Hepatocyte (in vitro differentiated cells): ENCODE results near the gene TIMM22. TPM values are rescaled to one million over a fixed set of nuclear protein-coding genes. Genes with fewer than 3 reads are reported as not detected.
A peak's percentile ranks its signal among the peaks of the same experiment; 100 is the strongest.
"Not testable (repeated sequence)": the region's sequence is repeated elsewhere in the genome, so short reads cannot be mapped to it uniquely, and the experiment has no call there.

Experiments
- DNase-seq: peaks from one replicate; pipeline ENCODE4 v3.0.0-alpha.2; 2016; ENCODE audit warnings: low spot score
- H2AFZ ChIP-seq: fragments of 200-600 bp; sonication (generic); 2 replicates; pipeline ENCODE4 v1.6.0; 2016; ENCODE audit warnings: antibody characterized with exemption, mild to moderate bottlenecking
- H3K27ac ChIP-seq: fragments of 200-600 bp; sonication (generic); 2 replicates; pipeline ENCODE4 v1.5.1; 2016; ENCODE audit warnings: mild to moderate bottlenecking
- H3K27me3 ChIP-seq: fragments of 200-600 bp; sonication (generic); 2 replicates; pipeline ENCODE4 v1.6.1; 2016
- H3K36me3 ChIP-seq: fragments of 200-600 bp; sonication (generic); replicated peaks from 2 replicates; pipeline ENCODE4 v1.5.1; 2016; ENCODE audit warnings: low read depth; ENCODE audit not compliant: insufficient read depth
- H3K4me1 ChIP-seq: fragments of 200-600 bp; sonication (generic); 2 replicates; pipeline ENCODE4 v1.5.1; 2016; ENCODE audit warnings: mild to moderate bottlenecking, moderate library complexity; ENCODE audit not compliant: insufficient read depth
- H3K4me2 ChIP-seq: fragments of 200-600 bp; sonication (generic); 2 replicates; pipeline ENCODE4 v1.6.0; 2016
- H3K4me3 ChIP-seq: fragments of 200-600 bp; sonication (generic); 2 replicates; pipeline ENCODE4 v1.5.1; 2016; ENCODE audit warnings: mild to moderate bottlenecking
- H3K79me2 ChIP-seq: fragments of 200-600 bp; sonication (generic); 2 replicates; pipeline ENCODE4 v1.6.0; 2017; ENCODE audit warnings: mild to moderate bottlenecking
- H3K9me2 ChIP-seq: fragments of 200-600 bp; sonication (generic); replicated peaks from 2 replicates; pipeline ENCODE4 v1.6.0; 2017; ENCODE audit warnings: mild to moderate bottlenecking; ENCODE audit not compliant: insufficient read depth
- H3K9me3 ChIP-seq: fragments of 200-600 bp; sonication (generic); 2 replicates; pipeline ENCODE4 v1.5.1; 2016; ENCODE audit warnings: low read depth, mild to moderate bottlenecking
- H4K20me1 ChIP-seq: fragments of 200-600 bp; sonication (generic); 2 replicates; pipeline ENCODE4 v1.6.0; 2016; ENCODE audit warnings: mild to moderate bottlenecking; ENCODE audit not compliant: insufficient read depth, poor library complexity, severe bottlenecking
- EZH2 ChIP-seq: fragments of 200-600 bp; sonication (generic); IDR thresholded peaks from 2 replicates; pipeline ENCODE4 v1.6.1; 2016; ENCODE audit warnings: antibody characterized with exemption, mild to moderate bottlenecking, borderline replicate concordance
- EZH2phosphoT487 ChIP-seq: fragments of 200-600 bp; sonication (generic); IDR thresholded peaks from one replicate; pipeline ENCODE4 v1.6.1; 2018; ENCODE audit warnings: antibody characterized with exemption, mild to moderate bottlenecking, low read depth, moderate library complexity; ENCODE audit not compliant: unreplicated experiment, severe bottlenecking
- WGBS: methylation state at CpG from one replicate; pipeline ENCODE4 v1.1.6; 2016; ENCODE audit warnings: low lambda C conversion rate; ENCODE audit errors: missing lambda C conversion rate; 5-methylcytosine and 5-hydroxymethylcytosine counted together
- polyA plus RNA-seq: library from polyadenylated mRNA; unstranded; fragments of >200 nt; fragmentation: Nextera tagmentation; extraction: Ambion mirVana; gene quantifications from 2 replicates; pipeline ENCODE4 v1.2.1, GENCODE V29; 2016
- total RNA-seq: library from RNA; depleted of rRNA; stranded (reverse); fragments of >200 nt; gene quantifications from 2 replicates; pipeline ENCODE4 v1.2.3, GENCODE V29; 2014
- TF ChIP-seq, protein P1 (sequence below): fragments of 200-600 bp; sonication (generic); IDR thresholded peaks from 2 replicates; pipeline ENCODE4 v1.5.1; 2016; ENCODE audit warnings: antibody characterized with exemption, mild to moderate bottlenecking; ENCODE audit not compliant: poor library complexity

Gene TIMM22
- total and polyA plus RNA-seq, 2 experiments from 2014 or later = 16.7 to 18.4 TPM

- WGBS = 61% methylated on average over 12 of the region's 21 CpGs
- Histone ChIP-seq H3K4me2 (peak overlapping the region; percentile 66), H3K9me2 (no peaks in the 10 kb centered on the region), H4K20me1 (no peaks in the 10 kb centered on the region), H3K79me2 (no peaks in the 10 kb centered on the region), H3K4me1 (peaks cover 28% of the 10 kb centered on the region), H3K9me3 (no peaks in the 10 kb centered on the region), H3K27me3 (no peaks in the 10 kb centered on the region), H2AFZ (no peak overlapping the region), H3K27ac (peak overlapping the region; percentile 40), H3K36me3 (no peaks in the 10 kb centered on the region), H3K4me3 (no peak overlapping the region)
- TF ChIP-seq EZH2 (no peak), EZH2phosphoT487 (no peak)
- TF ChIP-seq, protein P1, sequence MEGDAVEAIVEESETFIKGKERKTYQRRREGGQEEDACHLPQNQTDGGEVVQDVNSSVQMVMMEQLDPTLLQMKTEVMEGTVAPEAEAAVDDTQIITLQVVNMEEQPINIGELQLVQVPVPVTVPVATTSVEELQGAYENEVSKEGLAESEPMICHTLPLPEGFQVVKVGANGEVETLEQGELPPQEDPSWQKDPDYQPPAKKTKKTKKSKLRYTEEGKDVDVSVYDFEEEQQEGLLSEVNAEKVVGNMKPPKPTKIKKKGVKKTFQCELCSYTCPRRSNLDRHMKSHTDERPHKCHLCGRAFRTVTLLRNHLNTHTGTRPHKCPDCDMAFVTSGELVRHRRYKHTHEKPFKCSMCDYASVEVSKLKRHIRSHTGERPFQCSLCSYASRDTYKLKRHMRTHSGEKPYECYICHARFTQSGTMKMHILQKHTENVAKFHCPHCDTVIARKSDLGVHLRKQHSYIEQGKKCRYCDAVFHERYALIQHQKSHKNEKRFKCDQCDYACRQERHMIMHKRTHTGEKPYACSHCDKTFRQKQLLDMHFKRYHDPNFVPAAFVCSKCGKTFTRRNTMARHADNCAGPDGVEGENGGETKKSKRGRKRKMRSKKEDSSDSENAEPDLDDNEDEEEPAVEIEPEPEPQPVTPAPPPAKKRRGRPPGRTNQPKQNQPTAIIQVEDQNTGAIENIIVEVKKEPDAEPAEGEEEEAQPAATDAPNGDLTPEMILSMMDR = no peak
- DNase-seq = peak; percentile 51
Observed at GRCh38 chr17:1043601-1044251, 46.8 kb downstream of the TIMM22 start.

DNA sequence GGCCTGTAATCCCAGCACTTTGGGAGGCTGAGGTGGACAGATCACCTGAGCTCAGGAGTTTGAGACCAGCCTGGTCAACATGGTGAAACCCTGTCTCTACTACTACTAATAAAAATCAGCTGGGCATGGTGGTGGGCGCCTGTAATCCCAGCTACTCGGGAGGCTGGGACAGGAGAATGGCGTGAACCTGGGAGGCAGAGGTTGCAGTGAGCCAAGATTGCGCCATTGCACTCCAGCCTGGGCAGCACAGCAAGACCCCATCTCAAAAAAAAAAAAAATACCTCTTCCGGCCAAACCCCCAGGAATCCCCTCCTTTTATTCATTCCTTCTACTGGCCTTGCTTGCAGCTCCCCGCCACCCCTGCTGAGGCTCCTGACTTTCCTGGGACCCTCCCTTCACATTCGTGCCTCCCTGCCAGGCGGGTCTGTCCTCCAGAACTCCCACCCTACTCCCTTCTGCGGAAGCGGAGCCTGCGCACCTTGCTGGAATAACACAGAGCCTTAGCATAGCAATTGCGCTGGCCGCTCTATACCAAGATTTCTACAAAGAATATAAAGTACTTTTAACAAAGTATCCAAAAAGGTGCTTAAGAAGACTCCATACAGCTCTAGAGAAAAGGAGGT is 47.6 kb downstream of the TIMM22 start:
- H3K4me3 ChIP-seq, H4K20me1 ChIP-seq, H3K79me2 ChIP-seq, H3K27ac ChIP-seq, H3K36me3 ChIP-seq, DNase-seq, H3K9me2 ChIP-seq, H3K4me2 ChIP-seq, H3K27me3 ChIP-seq, H2AFZ ChIP-seq, H3K9me3 ChIP-seq: not testable (repeated sequence)
- 94% methylated on average over 13 of the region's 13 CpGs for WGBS
- H3K4me1 ChIP-seq = peaks cover 25% of the 10 kb centered on the region

DNA sequence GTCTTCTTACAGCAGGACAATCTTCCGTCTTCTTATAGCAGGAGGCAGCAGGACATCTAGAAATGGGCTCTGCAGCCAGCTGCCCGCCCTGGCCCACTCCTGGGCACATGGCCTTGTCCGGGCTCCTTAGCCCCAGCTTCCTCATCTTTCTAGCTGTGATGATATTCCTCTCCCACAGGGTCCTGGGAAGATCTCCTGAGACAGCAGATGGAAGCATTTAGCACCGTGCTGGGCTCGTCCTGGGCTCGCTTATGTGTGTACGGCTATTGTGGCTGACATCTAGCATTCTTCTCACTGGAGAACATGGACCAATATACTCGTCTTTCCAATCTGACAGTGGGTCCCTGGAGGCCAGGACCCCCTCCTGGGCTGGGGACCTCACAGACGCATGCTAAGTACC is 48.5 kb downstream of the TIMM22 start:
- Histone ChIP-seq H3K27me3 (no peaks in the 10 kb centered on the region), H3K4me2 (no peak overlapping the region), H3K27ac (no peak overlapping the region), H3K4me1 (peaks cover 22% of the 10 kb centered on the region), H3K79me2 (no peaks in the 10 kb centered on the region), H3K36me3 (no peaks in the 10 kb centered on the region), H3K4me3 (no peak overlapping the region), H4K20me1 (no peaks in the 10 kb centered on the region), H2AFZ (no peak overlapping the region), H3K9me2 (no peaks in the 10 kb centered on the region), H3K9me3 (no peaks in the 10 kb centered on the region)
- no peak for TF ChIP-seq EZH2phosphoT487
- TF ChIP-seq, protein P1 = no peak
- TF ChIP-seq EZH2 = no peak
- WGBS = 86% methylated on average over 9 of the region's 9 CpGs
- no peak for DNase-seq

DNA sequence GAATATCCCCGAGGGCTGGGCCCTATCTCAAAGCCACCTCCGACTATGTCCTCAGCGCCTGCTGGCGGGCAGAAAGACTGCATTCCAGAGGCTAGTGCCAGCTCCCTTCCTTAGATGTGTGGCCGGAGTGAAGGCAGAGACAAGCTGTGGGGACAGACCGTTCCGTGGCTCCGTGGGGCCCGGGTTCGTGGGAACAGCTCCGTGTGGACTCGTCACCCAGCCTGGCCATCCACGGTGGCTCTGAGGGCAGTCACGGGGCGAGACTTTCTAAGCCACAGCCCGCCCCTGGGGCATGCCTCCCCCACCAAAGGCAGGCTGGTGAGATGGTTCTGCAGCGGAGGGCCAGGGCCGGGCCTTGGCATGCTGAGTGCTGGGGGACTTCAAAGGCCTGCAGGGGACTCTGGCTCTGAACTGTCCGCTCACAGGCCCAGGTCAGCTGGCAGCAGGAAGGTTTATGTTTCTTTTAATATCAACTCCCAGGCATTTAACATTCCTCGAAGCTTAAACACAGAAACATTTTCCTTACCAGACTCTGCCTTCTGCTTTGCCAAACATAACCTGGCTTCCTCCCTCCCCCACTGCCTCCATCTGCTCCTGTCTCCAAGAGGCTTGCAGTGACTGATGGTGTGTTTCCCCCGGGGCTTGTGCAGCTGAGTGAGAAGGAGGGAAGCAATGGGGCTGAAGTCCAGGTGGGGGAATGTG is 50.4 kb downstream of the TIMM22 start:
- H3K9me3 ChIP-seq = no peaks in the 10 kb centered on the region
- no peaks in the 10 kb centered on the region for H3K79me2 ChIP-seq
- DNase-seq = peak; percentile 46
- H2AFZ ChIP-seq = no peak overlapping the region
- H4K20me1 ChIP-seq = no peaks in the 10 kb centered on the region
- H3K27me3 ChIP-seq = no peaks in the 10 kb centered on the region
- no peaks in the 10 kb centered on the region for H3K9me2 ChIP-seq
- no peak overlapping the region for H3K4me3 ChIP-seq
- 49% methylated on average over 21 of the region's 21 CpGs for WGBS
- H3K4me1 ChIP-seq = peaks cover 22% of the 10 kb centered on the region
- TF ChIP-seq, protein P1 = peak; percentile 15
- TF ChIP-seq EZH2phosphoT487 = no peak
- no peaks in the 10 kb centered on the region for H3K36me3 ChIP-seq
- peak overlapping the region; percentile 28 for H3K4me2 ChIP-seq
- H3K27ac ChIP-seq = peak overlapping the region; percentile 79
